ENCODE measurements around the gene FGF10.

FGF10 gene

DNA sequence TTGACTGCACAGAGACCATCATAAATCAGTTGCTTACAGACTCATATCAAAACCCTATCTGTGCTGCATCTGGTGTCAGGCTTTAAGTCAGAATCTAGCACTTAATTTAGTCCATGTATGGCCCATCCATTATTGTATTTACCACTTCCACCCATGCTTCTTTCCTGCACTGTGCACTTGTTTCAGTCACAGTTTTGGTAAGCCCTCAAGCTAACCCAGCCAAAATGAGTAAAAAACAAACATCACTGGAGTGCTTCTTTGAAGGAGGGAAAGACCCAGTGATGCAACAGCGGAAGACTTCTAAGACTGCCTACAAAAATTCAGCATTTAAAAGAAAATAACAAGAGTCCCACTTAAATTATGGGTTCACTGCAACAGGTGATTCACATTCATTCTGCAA, 69.0 kb downstream of the FGF10 start:
- DNase-seq: no peak
- Histone ChIP-seq H3K4me3 (no peak overlapping the region), H3K27me3 (no peaks in the 10 kb centered on the region), H3K36me3 (no peaks in the 10 kb centered on the region), H3K4me1 (no peaks in the 10 kb centered on the region), H3K9me3 (no peaks in the 10 kb centered on the region), H3K27ac (no peak overlapping the region)
- TF ChIP-seq, protein P1, sequence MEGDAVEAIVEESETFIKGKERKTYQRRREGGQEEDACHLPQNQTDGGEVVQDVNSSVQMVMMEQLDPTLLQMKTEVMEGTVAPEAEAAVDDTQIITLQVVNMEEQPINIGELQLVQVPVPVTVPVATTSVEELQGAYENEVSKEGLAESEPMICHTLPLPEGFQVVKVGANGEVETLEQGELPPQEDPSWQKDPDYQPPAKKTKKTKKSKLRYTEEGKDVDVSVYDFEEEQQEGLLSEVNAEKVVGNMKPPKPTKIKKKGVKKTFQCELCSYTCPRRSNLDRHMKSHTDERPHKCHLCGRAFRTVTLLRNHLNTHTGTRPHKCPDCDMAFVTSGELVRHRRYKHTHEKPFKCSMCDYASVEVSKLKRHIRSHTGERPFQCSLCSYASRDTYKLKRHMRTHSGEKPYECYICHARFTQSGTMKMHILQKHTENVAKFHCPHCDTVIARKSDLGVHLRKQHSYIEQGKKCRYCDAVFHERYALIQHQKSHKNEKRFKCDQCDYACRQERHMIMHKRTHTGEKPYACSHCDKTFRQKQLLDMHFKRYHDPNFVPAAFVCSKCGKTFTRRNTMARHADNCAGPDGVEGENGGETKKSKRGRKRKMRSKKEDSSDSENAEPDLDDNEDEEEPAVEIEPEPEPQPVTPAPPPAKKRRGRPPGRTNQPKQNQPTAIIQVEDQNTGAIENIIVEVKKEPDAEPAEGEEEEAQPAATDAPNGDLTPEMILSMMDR (IDR thresholded peaks at IDR 0.05): no peak
- intact Hi-C loops (cut with DNase I; ENCODE audit: low total_unique reads): no loop called here

DNA sequence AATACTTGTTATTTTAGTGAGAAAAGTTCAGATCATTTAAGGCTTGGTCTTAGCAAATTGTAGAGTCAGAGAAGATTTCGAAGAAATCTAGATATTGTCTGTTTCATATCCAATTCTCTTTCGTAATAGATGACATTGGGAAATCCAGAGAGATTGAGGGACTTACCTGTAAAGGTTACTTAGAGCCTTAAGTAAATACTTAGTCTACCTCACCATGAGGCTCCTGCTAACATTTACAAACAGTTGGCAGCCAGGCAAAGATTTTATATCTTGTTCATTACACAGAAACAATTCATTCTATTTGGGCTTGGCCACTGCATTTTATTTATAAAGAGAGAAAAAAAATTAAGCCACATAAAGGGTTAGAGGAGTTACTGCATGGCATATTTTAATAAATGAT, 70.3 kb downstream of the FGF10 start:
- Histone ChIP-seq H3K27ac (no peak overlapping the region), H3K36me3 (no peaks in the 10 kb centered on the region), H3K9me3 (no peaks in the 10 kb centered on the region), H3K4me3 (no peak overlapping the region), H3K27me3 (no peaks in the 10 kb centered on the region), H3K4me1 (no peaks in the 10 kb centered on the region)
- no peak for DNase-seq
- intact Hi-C loops (cut with DNase I; ENCODE audit: low total_unique reads): no loop called here
- TF ChIP-seq, protein P1 (IDR thresholded peaks at IDR 0.05): no peak

DNA sequence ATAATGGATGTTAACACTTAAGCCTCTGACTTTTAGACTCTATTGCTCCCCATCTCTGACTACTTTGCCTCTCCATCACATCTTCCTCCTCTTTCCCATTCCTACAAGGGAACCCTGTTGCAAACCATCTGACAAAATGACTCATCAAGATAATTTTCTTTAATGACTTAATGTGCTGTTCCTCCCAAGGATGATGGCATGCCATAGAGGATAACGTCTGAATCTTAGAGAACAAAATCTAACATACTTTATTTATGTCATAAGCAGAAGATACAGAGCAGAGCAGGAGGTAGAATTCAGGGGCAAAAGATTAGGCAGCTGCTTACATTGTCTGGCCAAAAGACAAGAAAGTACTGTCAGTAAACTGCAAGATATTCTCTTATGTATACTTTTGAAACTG, 76.8 kb downstream of the FGF10 start:
- no peaks in the 10 kb centered on the region for H3K36me3 ChIP-seq
- no peak overlapping the region for H3K4me3 ChIP-seq
- TF ChIP-seq, protein P1 (IDR thresholded peaks at IDR 0.05): no peak
- H3K27ac ChIP-seq: no peak overlapping the region
- no peaks in the 10 kb centered on the region for H3K9me3 ChIP-seq
- intact Hi-C loops (cut with DNase I; ENCODE audit: low total_unique reads): no loop called here
- H3K4me1 ChIP-seq: no peaks in the 10 kb centered on the region
- H3K27me3 ChIP-seq: no peaks in the 10 kb centered on the region
- no peak for DNase-seq

DNA sequence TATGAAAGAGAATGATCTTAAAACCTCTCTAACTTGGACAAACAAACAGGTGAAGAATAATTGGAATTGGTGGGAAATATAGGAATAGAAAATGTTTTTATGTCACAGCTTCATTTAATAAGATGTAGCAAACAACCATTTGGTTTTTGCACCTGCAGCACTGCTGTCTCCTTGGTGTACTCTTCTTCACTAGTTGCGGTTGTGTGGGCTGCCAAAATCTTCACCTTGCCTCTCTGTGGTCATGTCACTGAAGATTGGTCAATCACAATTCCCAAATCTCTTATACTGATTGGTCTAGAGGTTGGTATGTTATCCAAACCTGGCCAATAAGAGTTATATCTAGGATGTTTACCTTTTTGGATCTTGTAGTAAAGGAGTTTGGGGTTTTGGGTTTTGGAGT, 88.7 kb downstream of the FGF10 start:
- TF ChIP-seq, protein P1 (IDR thresholded peaks at IDR 0.05): no peak
- H3K4me3 ChIP-seq: no peak overlapping the region
- H3K4me1 ChIP-seq: no peaks in the 10 kb centered on the region
- H3K36me3 ChIP-seq: no peaks in the 10 kb centered on the region
- H3K9me3 ChIP-seq: no peaks in the 10 kb centered on the region
- H3K27me3 ChIP-seq: no peaks in the 10 kb centered on the region
- H3K27ac ChIP-seq: no peak overlapping the region
- intact Hi-C loops (cut with DNase I; ENCODE audit: low total_unique reads): no loop called here
- DNase-seq: no peak

DNA sequence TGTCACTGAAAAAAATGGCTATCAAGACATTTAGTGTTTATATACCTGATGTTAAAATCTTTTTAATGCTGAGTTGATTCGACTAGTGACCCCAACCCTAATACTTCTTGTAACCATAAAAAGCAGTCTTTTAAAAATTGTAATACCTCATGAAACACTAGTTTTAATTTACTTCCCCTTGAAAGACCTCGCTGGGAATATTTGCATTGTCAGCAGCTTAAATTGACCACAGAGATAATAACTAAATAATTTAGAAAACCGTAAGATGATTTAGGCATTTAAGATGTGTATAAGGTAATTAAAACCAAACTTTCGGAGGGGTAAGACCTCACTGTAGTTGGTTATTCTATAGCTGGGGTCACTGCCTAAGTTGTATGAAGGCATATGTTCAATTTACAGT, 89.8 kb downstream of the FGF10 start:
- no peak for DNase-seq
- Histone ChIP-seq H3K27ac (no peak overlapping the region), H3K27me3 (no peaks in the 10 kb centered on the region), H3K4me3 (no peak overlapping the region), H3K4me1 (no peaks in the 10 kb centered on the region), H3K36me3 (no peaks in the 10 kb centered on the region), H3K9me3 (no peaks in the 10 kb centered on the region)
- TF ChIP-seq, protein P1 (IDR thresholded peaks at IDR 0.05): no peak
- intact Hi-C loops (cut with DNase I; ENCODE audit: low total_unique reads): no loop called here

DNA sequence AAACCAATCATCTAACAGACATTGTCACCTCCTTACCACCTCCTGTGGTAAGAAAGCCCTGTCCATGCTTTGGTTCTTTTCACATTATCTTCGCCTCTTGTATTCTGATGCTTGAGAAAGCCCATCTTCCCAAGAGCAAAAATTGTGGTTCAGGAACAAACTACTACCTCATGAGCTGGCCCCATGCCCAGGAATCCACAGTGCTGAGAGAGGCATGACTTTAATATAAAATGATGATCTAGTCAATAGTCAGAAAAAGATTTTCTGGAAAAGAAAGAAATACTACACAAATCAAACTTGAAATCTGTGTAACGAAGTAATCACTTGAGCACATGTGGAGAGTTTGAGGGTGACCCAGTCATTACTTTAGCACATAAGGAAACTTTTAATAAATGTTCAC, 94.7 kb downstream of the FGF10 start:
- Histone ChIP-seq H3K27ac (no peak overlapping the region), H3K36me3 (no peaks in the 10 kb centered on the region), H3K27me3 (no peaks in the 10 kb centered on the region), H3K4me3 (no peak overlapping the region), H3K9me3 (no peaks in the 10 kb centered on the region), H3K4me1 (no peaks in the 10 kb centered on the region)
- TF ChIP-seq, protein P1 (IDR thresholded peaks at IDR 0.05): no peak
- intact Hi-C loops (cut with DNase I; ENCODE audit: low total_unique reads): no loop called here
- peak in 1 of 2 donors; percentile 48 for DNase-seq

All from tibial artery (tissue), 4 donors.